GM19193 (cell line): ENCODE results near the gene MBNL1.

ENCODE experiments used
- POLR2A ChIP-seq: IDR thresholded peaks from 4 replicates; pipeline ENCODE4 v1.6.1; 2011; ENCODE audit not compliant: insufficient read depth, insufficient read length; ENCODE audit errors: extremely low read depth

MBNL1 gene

GRCh38 chr3:152513301-152513960 is 244.7 kb downstream of the MBNL1 start:
- TF ChIP-seq POLR2A, result no peak
